D721Med (cell line): ENCODE results near the gene CLDN1.

Experiments
- DNase-seq: peaks from one replicate; pipeline ENCODE4 v3.0.0; 2011; ENCODE audit warnings: low spot score; ENCODE audit not compliant: insufficient read length
- FAIRE-seq: peaks from 2 replicates; lab custom pipeline; 2011; peaks lifted over from hg19 to GRCh38; lab: Jason Lieb, UNC
- CTCF ChIP-seq: IDR thresholded peaks from 2 replicates; pipeline ENCODE4 v1.5.1; 2012; ENCODE audit warnings: mild to moderate bottlenecking, control low read depth; ENCODE audit not compliant: insufficient read depth; ENCODE audit errors: missing control alignments

Gene CLDN1

GRCh38 chr3:190299969-190300368 lies 22.3 kb downstream of the CLDN1 start:
- DNase-seq = no peak
- FAIRE-seq = no peak
- no peak for TF ChIP-seq CTCF

- DNase-seq (no peak), FAIRE-seq (no peak)
- no peak for TF ChIP-seq CTCF
Measured at GRCh38 chr3:190294030-190294429, 28.2 kb downstream of the CLDN1 start.

GRCh38 chr3:190293621-190294020 lies 28.6 kb downstream of the CLDN1 start:
- no peak for TF ChIP-seq CTCF
- no peak for FAIRE-seq
- no peak for DNase-seq

- TF ChIP-seq CTCF = no peak
- DNase-seq (no peak), FAIRE-seq (no peak)
Measured at GRCh38 chr3:190291994-190292584, 30.2 kb downstream of the CLDN1 start.

- no peak for DNase-seq
- TF ChIP-seq CTCF = no peak
- FAIRE-seq = no peak
Measured at GRCh38 chr3:190289989-190290388, 32.3 kb downstream of the CLDN1 start.

GRCh38 chr3:190288836-190289235 lies 33.4 kb downstream of the CLDN1 start:
- FAIRE-seq (no peak), DNase-seq (no peak)
- no peak for TF ChIP-seq CTCF

- DNase-seq = no peak
- no peak for TF ChIP-seq CTCF
- no peak for FAIRE-seq
Measured at GRCh38 chr3:190286014-190286413, 36.2 kb downstream of the CLDN1 start.
